Activated T-cell treated with anti-CD3 and anti-CD28 coated beads, Interleukin-2, amount 50 U/mL, for 48 hours (primary cell): ENCODE results near the gene SENP8.
"Not testable (repeated sequence)": the region's sequence is repeated elsewhere in the genome, so short reads cannot be mapped to it uniquely, and the experiment has no call there.

Experiments
- DNase-seq, 2 experiments: peaks; one replicate each; pipeline ENCODE4 v3.0.0-alpha.2; 2020

Gene SENP8

GRCh38 chr15:72155635-72156616, 37.7 kb downstream of the SENP8 start:
- DNase-seq, result peak; percentile 90 to 92

- no peak for DNase-seq
Measured at GRCh38 chr15:72156928-72157327, 38.7 kb downstream of the SENP8 start.

- DNase-seq, result no peak
Measured at GRCh38 chr15:72160696-72161245, 42.6 kb downstream of the SENP8 start.

- DNase-seq, result no peak
Measured at GRCh38 chr15:72161361-72162132, 43.3 kb downstream of the SENP8 start.

GRCh38 chr15:72162569-72162968, 44.4 kb downstream of the SENP8 start:
- no peak for DNase-seq

GRCh38 chr15:72163719-72164118, 45.5 kb downstream of the SENP8 start:
- DNase-seq, result no peak

- DNase-seq, result no peak
Measured at GRCh38 chr15:72166716-72167417, 48.7 kb downstream of the SENP8 start.

- DNase-seq, result no peak
Measured at GRCh38 chr15:72167445-72167844, 49.2 kb downstream of the SENP8 start.

GRCh38 chr15:72168131-72168807, 50.1 kb downstream of the SENP8 start:
- DNase-seq, result peak in 1 of 2 experiments; percentile 26

GRCh38 chr15:72168808-72169190, 50.6 kb downstream of the SENP8 start:
- no peak for DNase-seq

- DNase-seq, result no peak
Measured at GRCh38 chr15:72169236-72169920, 51.2 kb downstream of the SENP8 start.

- no peak for DNase-seq
Measured at GRCh38 chr15:72169921-72170611, 51.9 kb downstream of the SENP8 start.

- DNase-seq, result no peak
Measured at GRCh38 chr15:72170691-72171090, 52.5 kb downstream of the SENP8 start.

- not testable (repeated sequence) for DNase-seq
Measured at GRCh38 chr15:72171978-72172377, 53.8 kb downstream of the SENP8 start.

- no peak for DNase-seq
Measured at GRCh38 chr15:72172796-72173195, 54.6 kb downstream of the SENP8 start.

- no peak for DNase-seq
Measured at GRCh38 chr15:72173401-72173800, 55.2 kb downstream of the SENP8 start.

- no peak for DNase-seq
Measured at GRCh38 chr15:72173864-72174550, 55.8 kb downstream of the SENP8 start.

- no peak for DNase-seq
Measured at GRCh38 chr15:72174551-72175165, 56.5 kb downstream of the SENP8 start.

- DNase-seq, result no peak
Measured at GRCh38 chr15:72175186-72176044, 57.2 kb downstream of the SENP8 start.
